ENCODE results near the gene LIN7C.

DNA sequence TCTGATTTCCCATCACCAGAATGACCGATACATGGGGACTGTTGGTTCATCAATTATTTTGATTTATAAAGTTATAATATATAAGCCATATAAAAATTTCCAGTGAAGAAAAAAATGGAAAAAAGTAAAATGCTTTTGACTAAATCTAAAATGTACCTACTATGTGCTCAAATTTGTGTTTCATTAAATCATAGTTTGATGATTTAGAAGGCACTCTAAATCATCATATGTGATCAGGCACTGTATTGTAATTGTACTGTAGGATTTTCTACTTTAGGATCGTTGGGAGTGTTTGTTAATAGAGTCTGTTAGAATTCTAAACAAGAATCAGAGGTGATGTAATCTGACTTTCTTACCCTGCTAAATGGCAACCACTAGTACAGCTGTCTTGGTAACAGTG, 2.4 kb downstream of the LIN7C start:
- TF ChIP-seq, protein P1, sequence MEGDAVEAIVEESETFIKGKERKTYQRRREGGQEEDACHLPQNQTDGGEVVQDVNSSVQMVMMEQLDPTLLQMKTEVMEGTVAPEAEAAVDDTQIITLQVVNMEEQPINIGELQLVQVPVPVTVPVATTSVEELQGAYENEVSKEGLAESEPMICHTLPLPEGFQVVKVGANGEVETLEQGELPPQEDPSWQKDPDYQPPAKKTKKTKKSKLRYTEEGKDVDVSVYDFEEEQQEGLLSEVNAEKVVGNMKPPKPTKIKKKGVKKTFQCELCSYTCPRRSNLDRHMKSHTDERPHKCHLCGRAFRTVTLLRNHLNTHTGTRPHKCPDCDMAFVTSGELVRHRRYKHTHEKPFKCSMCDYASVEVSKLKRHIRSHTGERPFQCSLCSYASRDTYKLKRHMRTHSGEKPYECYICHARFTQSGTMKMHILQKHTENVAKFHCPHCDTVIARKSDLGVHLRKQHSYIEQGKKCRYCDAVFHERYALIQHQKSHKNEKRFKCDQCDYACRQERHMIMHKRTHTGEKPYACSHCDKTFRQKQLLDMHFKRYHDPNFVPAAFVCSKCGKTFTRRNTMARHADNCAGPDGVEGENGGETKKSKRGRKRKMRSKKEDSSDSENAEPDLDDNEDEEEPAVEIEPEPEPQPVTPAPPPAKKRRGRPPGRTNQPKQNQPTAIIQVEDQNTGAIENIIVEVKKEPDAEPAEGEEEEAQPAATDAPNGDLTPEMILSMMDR (IDR thresholded peaks at IDR 0.05), result no peak
- TF ChIP-seq POLR2A (IDR thresholded peaks at IDR 0.05), result no peak
